Measurements from ENCODE around the gene TEX10. TPM values are rescaled to one million over a fixed set of nuclear protein-coding genes. Genes with fewer than 3 reads are reported as not detected.
"Not testable (repeated sequence)": the region's sequence is repeated elsewhere in the genome, so short reads cannot be mapped to it uniquely, and the experiment has no call there.

Gene TEX10
- polyA plus RNA-seq, 4 donors, result 34.8 to 46.2 (median 42.2) TPM

- DNase-seq (ENCODE audit: low read depth in 4 of 4, low spot score in 2 of 4), result no peak
Observed at GRCh38 chr9:100351508-100351907, 1.2 kb downstream of the TEX10 start.

- no peak for DNase-seq (ENCODE audit: low read depth in 4 of 4, low spot score in 2 of 4)
Observed at GRCh38 chr9:100350188-100350587, 2.6 kb downstream of the TEX10 start.

- DNase-seq (ENCODE audit: low read depth in 4 of 4, low spot score in 2 of 4), result no peak
Observed at GRCh38 chr9:100346836-100347235, 5.9 kb downstream of the TEX10 start.

- DNase-seq (ENCODE audit: low read depth in 4 of 4, low spot score in 2 of 4), result no peak
Observed at GRCh38 chr9:100341889-100342288, 10.9 kb downstream of the TEX10 start.

GRCh38 chr9:100340224-100340623, 12.5 kb downstream of the TEX10 start:
- no peak for DNase-seq (ENCODE audit: low read depth in 4 of 4, low spot score in 2 of 4)

- not testable (repeated sequence) for DNase-seq (ENCODE audit: low read depth in 4 of 4, low spot score in 2 of 4)
Observed at GRCh38 chr9:100338736-100339135, 14.0 kb downstream of the TEX10 start.

GRCh38 chr9:100324594-100325200, 28.0 kb downstream of the TEX10 start:
- DNase-seq (ENCODE audit: low read depth in 4 of 4, low spot score in 2 of 4), result peak in 1 of 4 donors; percentile 7

GRCh38 chr9:100322954-100323536, 29.7 kb downstream of the TEX10 start:
- DNase-seq (ENCODE audit: low read depth in 4 of 4, low spot score in 2 of 4), result peak in 1 of 4 donors; percentile 25

- DNase-seq (ENCODE audit: low read depth in 4 of 4, low spot score in 2 of 4), result no peak
Observed at GRCh38 chr9:100317706-100318105, 35.0 kb downstream of the TEX10 start.

- DNase-seq (ENCODE audit: low read depth in 4 of 4, low spot score in 2 of 4), result no peak
Observed at GRCh38 chr9:100315561-100315960, 37.2 kb downstream of the TEX10 start.

- no peak for DNase-seq (ENCODE audit: low read depth in 4 of 4, low spot score in 2 of 4)
Observed at GRCh38 chr9:100309992-100310391, 42.8 kb downstream of the TEX10 start.

- DNase-seq (ENCODE audit: low read depth in 4 of 4, low spot score in 2 of 4), result no peak
Observed at GRCh38 chr9:100308965-100309564, 43.7 kb downstream of the TEX10 start.

GRCh38 chr9:100307080-100307479, 45.7 kb downstream of the TEX10 start:
- no peak for DNase-seq (ENCODE audit: low read depth in 4 of 4, low spot score in 2 of 4)

GRCh38 chr9:100306283-100306682, 46.5 kb downstream of the TEX10 start:
- no peak for DNase-seq (ENCODE audit: low read depth in 4 of 4, low spot score in 2 of 4)

- no peak for DNase-seq (ENCODE audit: low read depth in 4 of 4, low spot score in 2 of 4)
Observed at GRCh38 chr9:100303747-100304146, 49.0 kb downstream of the TEX10 start.

GRCh38 chr9:100298378-100298777, 54.4 kb downstream of the TEX10 start:
- DNase-seq (ENCODE audit: low read depth in 4 of 4, low spot score in 2 of 4), result no peak

GRCh38 chr9:100296407-100296806, 56.3 kb downstream of the TEX10 start:
- DNase-seq (ENCODE audit: low read depth in 4 of 4, low spot score in 2 of 4), result no peak

- DNase-seq (ENCODE audit: low read depth in 4 of 4, low spot score in 2 of 4), result no peak
Observed at GRCh38 chr9:100295240-100295639, 57.5 kb downstream of the TEX10 start.

GRCh38 chr9:100294806-100295205, 57.9 kb downstream of the TEX10 start:
- no peak for DNase-seq (ENCODE audit: low read depth in 4 of 4, low spot score in 2 of 4)

GRCh38 chr9:100294341-100294740, 58.4 kb downstream of the TEX10 start:
- DNase-seq (ENCODE audit: low read depth in 4 of 4, low spot score in 2 of 4), result no peak

GRCh38 chr9:100292414-100292813, 60.3 kb downstream of the TEX10 start:
- no peak for DNase-seq (ENCODE audit: low read depth in 4 of 4, low spot score in 2 of 4)

- DNase-seq (ENCODE audit: low read depth in 4 of 4, low spot score in 2 of 4), result no peak
Observed at GRCh38 chr9:100290714-100291113, 62.0 kb downstream of the TEX10 start.

Measured in left renal cortex interstitium (tissue), 4 donors.